B cell (primary cell): ENCODE data around the gene TRIM62. TPM values are rescaled to one million over a fixed set of nuclear protein-coding genes. Genes with fewer than 3 reads are reported as not detected.

Experiments
- ATAC-seq: fragments of 200-7000 bp; cut with Tn5 transposase; one replicate; pipeline ENCODE4 v1.10.0; 2021; ENCODE audit warnings: low read depth, mild to moderate bottlenecking, moderate number of reproducible peaks, moderate library complexity
- CTCF ChIA-PET: fragments of 350-600 bp; sonication (Branson Sonifier 250); formaldehyde crosslinking; loops from one replicate; lab custom pipeline; 2021; ENCODE audit warnings: antibody characterized with exemption, inconsistent platforms; lab: Charles Lee
- POLR2A ChIA-PET: fragments of 350-600 bp; sonication (Branson Sonifier 250); formaldehyde crosslinking; loops from one replicate; lab custom pipeline; 2021; ENCODE audit warnings: antibody characterized with exemption; lab: Charles Lee
- DNase-seq: peaks from one replicate; pipeline ENCODE4 v3.0.0; 2013
- H2AFZ ChIP-seq: 2 replicates; pipeline ENCODE4 v1.6.1; 2012; ENCODE audit warnings: mild to moderate bottlenecking, low read depth, low read length; ENCODE audit not compliant: insufficient read depth, poor library complexity, severe bottlenecking
- H3K27ac ChIP-seq, 2 donors: 1 replicate in 1 of 2; 2 replicates in 1 of 2; pipeline ENCODE4 v1.5.1; 2012 to 2013; ENCODE audit warnings: low read length in 2 of 2, mild to moderate bottlenecking in 2 of 2, moderate library complexity in 1 of 2
- H3K27me3 ChIP-seq, 4 experiments: fragments of 200-600 bp in 1 of 4; sonication (generic) in 1 of 4; replicated peaks in 1 of 4; 1 replicate in 2 of 4; 2 replicates in 2 of 4; pipeline versions ENCODE4 v1.6.1 to v1.7.0; 2013 to 2016; ENCODE audit warnings: low read length in 3 of 4, mild to moderate bottlenecking in 2 of 4, mixed read lengths in 1 of 4, moderate library complexity in 1 of 4; ENCODE audit not compliant: insufficient read depth in 4 of 4, control insufficient read depth in 3 of 4; ENCODE audit errors: control extremely low read depth in 1 of 4
- H3K36me3 ChIP-seq, 2 experiments: replicated peaks in 1 of 2; 1 replicate in 1 of 2; 2 replicates in 1 of 2; pipeline versions ENCODE4 v1.6.1 to v1.7.1; 2013; ENCODE audit warnings: low read length in 1 of 2; ENCODE audit not compliant: insufficient read depth in 2 of 2, control insufficient read depth in 1 of 2; ENCODE audit errors: control extremely low read depth in 1 of 2, extremely low read depth in 1 of 2
- H3K4me1 ChIP-seq, 2 donors: fragments of 200-600 bp in 1 of 2; sonication (generic) in 1 of 2; 1 replicate in 1 of 2; 2 replicates in 1 of 2; pipeline versions ENCODE4 v1.5.1 to v1.6.1; 2013 to 2017; ENCODE audit warnings: low read length in 2 of 2; ENCODE audit not compliant: control insufficient read depth in 2 of 2, insufficient read depth in 2 of 2
- H3K4me2 ChIP-seq: replicated peaks from 2 replicates; pipeline ENCODE3; 2012; ENCODE audit warnings: mild to moderate bottlenecking, low read depth, low read length; ENCODE audit not compliant: poor library complexity, severe bottlenecking
- H3K4me3 ChIP-seq, 5 experiments: fragments of 200-600 bp in 1 of 5; sonication (generic) in 1 of 5; 1 replicate in 3 of 5; 2 replicates in 2 of 5; pipeline versions ENCODE4 v1.5.1 to v1.7.0; 2011 to 2016; ENCODE audit warnings: low read length in 4 of 5, mild to moderate bottlenecking in 4 of 5, low read depth in 2 of 5, control low read depth in 1 of 5, moderate library complexity in 1 of 5; ENCODE audit not compliant: insufficient read depth in 1 of 5; ENCODE audit errors: control extremely low read depth in 1 of 5, extremely low read depth in 1 of 5
- H3K79me2 ChIP-seq: fragments of 200-600 bp; sonication (generic); one replicate; pipeline ENCODE4 v1.6.0; 2016; ENCODE audit warnings: low read length; ENCODE audit not compliant: control insufficient read depth, insufficient read depth
- H3K9ac ChIP-seq: fragments of 200-600 bp; sonication (generic); 2 replicates; pipeline ENCODE4 v1.6.1; 2017; ENCODE audit warnings: mild to moderate bottlenecking, low read length, moderate library complexity
- H3K9me3 ChIP-seq, 3 donors: one replicate each; pipeline versions ENCODE4 v1.6.1 to v1.7.1; 2013; ENCODE audit warnings: low read length in 2 of 3; ENCODE audit not compliant: control insufficient read depth in 2 of 3, insufficient read depth in 1 of 3; ENCODE audit errors: control extremely low read depth in 1 of 3
- H4K20me1 ChIP-seq: 2 replicates; pipeline ENCODE4 v1.6.0; 2012; ENCODE audit warnings: mild to moderate bottlenecking, low read length; ENCODE audit not compliant: insufficient read depth, control insufficient read depth, poor library complexity, severe bottlenecking
- H3K27ac Mint-ChIP-seq: one replicate; pipeline ENCODE4 v1.8.0; 2021; ENCODE audit warnings: mixed read lengths
- H3K27me3 Mint-ChIP-seq: one replicate; pipeline ENCODE4 v1.8.0; 2021; ENCODE audit warnings: mixed read lengths
- H3K4me1 Mint-ChIP-seq: one replicate; pipeline ENCODE4 v1.8.0; 2021; ENCODE audit warnings: mixed read lengths
- H3K4me3 Mint-ChIP-seq: one replicate; pipeline ENCODE4 v1.8.0; 2021; ENCODE audit warnings: mixed read lengths
- H3K9me3 Mint-ChIP-seq: one replicate; pipeline ENCODE4 v1.8.0; 2022; ENCODE audit warnings: mixed read lengths; ENCODE audit not compliant: insufficient read depth
- CTCF ChIP-seq: fragments of 200-600 bp; IDR thresholded peaks from one replicate; pipeline ENCODE4 v1.8.0; 2022; ENCODE audit warnings: antibody characterized with exemption, mild to moderate bottlenecking
- EZH2 ChIP-seq: IDR thresholded peaks from 2 replicates; pipeline ENCODE4 v1.6.1; 2012; ENCODE audit warnings: borderline replicate concordance, low read depth, mild to moderate bottlenecking, moderate library complexity, low read length; ENCODE audit not compliant: insufficient read depth, poor library complexity, severe bottlenecking
- WGBS: methylation state at CpG from one replicate; pipeline ENCODE4 v1.1.5; 2013; ENCODE audit warnings: missing lambda C conversion rate; ENCODE audit not compliant: insufficient coverage; 5-methylcytosine and 5-hydroxymethylcytosine counted together
- intact Hi-C: fragments of 100-400 bp; cut with micrococcal nuclease; formaldehyde crosslinking; loops from one replicate; pipeline ENCODE4 v1.10.0; 2022
- polyA plus RNA-seq: library from polyadenylated mRNA; depleted of rRNA; stranded (reverse); fragments of >200 nt; gene quantifications from 2 replicates; pipeline ENCODE4 v1.2.3, GENCODE V29; 2012
- total RNA-seq, 2 donors: library from RNA; stranded (reverse); fragments of 120-200 nt in 1 of 2; gene quantifications; 1 replicate in 1 of 2; 2 replicates in 1 of 2; pipeline versions ENCODE4 v1.2.3 to v1.2.4, GENCODE V29; 2013 to 2022

Gene TRIM62
- total and polyA plus RNA-seq, 2 donors (not counting 1 experiment from before 2014, with no cell fraction given), result 10.7 to 24.1 TPM

- Histone ChIP-seq H2AFZ (no peak overlapping the region), H3K4me2 (no peak overlapping the region), H3K36me3 (peaks cover 3 to 30% of the 10 kb centered on the region in 2 experiments), H3K4me1 (no peaks in the 10 kb centered on the region), H3K9me3 (peaks cover 0 to 3% (median 0%) of the 10 kb centered on the region in 3 donors), H3K27me3 (no peaks in the 10 kb centered on the region), H3K27ac (no peak overlapping the region), H3K79me2 (no peaks in the 10 kb centered on the region), H3K9ac (no peak overlapping the region), H4K20me1 (no peaks in the 10 kb centered on the region), H3K4me3 (no peak overlapping the region)
- ChIA-PET POLR2A (no interaction called here), CTCF (no interaction called here)
- TF ChIP-seq EZH2, result no peak
- no peak for TF ChIP-seq CTCF
- H3K4me3 Mint-ChIP-seq, result no peak overlapping the region
- no peaks in the 10 kb centered on the region for H3K9me3 Mint-ChIP-seq
- H3K27me3 Mint-ChIP-seq, result no peaks in the 10 kb centered on the region
- 92% methylated on average over 2 of the region's 2 CpGs for WGBS
- DNase-seq, result no peak
- no peak for ATAC-seq
- intact Hi-C loops, result no loop called here
- H3K27ac Mint-ChIP-seq, result no peak overlapping the region
- no peaks in the 10 kb centered on the region for H3K4me1 Mint-ChIP-seq
Observed at GRCh38 chr1:33162141-33162540, 19.7 kb downstream of the TRIM62 start.

- POLR2A ChIA-PET, result no interaction called here
- no peak for ATAC-seq
- no peaks in the 10 kb centered on the region for H3K27me3 Mint-ChIP-seq
- Histone ChIP-seq H3K4me3 (no peak overlapping the region), H3K27ac (no peak overlapping the region), H4K20me1 (no peaks in the 10 kb centered on the region), H3K9me3 (peaks cover 0 to 3% (median 0%) of the 10 kb centered on the region in 3 donors), H3K4me2 (no peak overlapping the region), H2AFZ (no peak overlapping the region), H3K79me2 (no peaks in the 10 kb centered on the region), H3K9ac (no peak overlapping the region), H3K27me3 (no peaks in the 10 kb centered on the region), H3K36me3 (peaks cover 3 to 27% of the 10 kb centered on the region in 2 experiments), H3K4me1 (no peaks in the 10 kb centered on the region)
- no peak overlapping the region for H3K4me3 Mint-ChIP-seq
- H3K4me1 Mint-ChIP-seq, result no peaks in the 10 kb centered on the region
- 55% methylated on average over 24 of the region's 25 CpGs for WGBS
- no peaks in the 10 kb centered on the region for H3K9me3 Mint-ChIP-seq
- intact Hi-C loops, result no loop called here
- H3K27ac Mint-ChIP-seq, result no peak overlapping the region
- TF ChIP-seq EZH2, result no peak
- DNase-seq, result no peak
- CTCF ChIA-PET, result no interaction called here
Observed at GRCh38 chr1:33161061-33161681, 20.7 kb downstream of the TRIM62 start.
